ENCODE data around the gene PTAR1.

PTAR1 gene

DNA sequence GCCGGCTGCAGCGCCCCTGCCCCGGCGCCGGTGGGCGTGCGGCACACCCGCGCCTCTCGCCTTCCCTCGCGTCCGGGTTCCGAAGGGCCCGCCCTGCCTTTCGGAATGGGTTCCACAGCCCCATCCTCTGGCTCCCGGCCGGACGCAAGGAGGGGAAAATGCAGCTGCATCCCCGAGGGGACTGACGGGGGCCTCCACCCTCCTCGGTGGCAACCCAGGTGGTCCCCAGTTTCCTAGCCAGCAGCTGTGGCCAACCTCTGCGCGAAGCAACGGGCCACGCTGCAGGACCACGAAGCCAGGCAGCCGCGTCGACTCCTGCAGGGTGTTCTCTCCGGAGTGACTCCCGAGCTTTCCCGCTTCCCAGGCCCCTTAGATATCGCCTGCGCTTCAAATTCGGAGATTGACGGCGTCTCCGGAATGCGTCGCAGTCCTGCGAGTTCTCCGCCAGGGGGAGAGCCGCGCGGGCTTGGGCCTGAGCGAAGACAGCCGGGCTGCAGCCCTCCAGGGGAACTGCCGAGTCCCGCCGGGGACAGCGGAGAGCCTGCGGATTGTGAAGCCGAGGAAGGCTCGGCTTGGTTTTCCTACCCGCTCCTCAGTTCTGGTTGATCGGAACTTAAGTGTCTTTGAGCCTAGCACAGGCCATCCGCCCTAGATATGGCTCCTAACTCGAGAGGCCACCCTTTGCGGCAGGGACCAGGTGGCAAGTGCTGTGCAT, 87.1 kb downstream of the PTAR1 start:
- peak; percentile 32 for DNase-seq

DNA sequence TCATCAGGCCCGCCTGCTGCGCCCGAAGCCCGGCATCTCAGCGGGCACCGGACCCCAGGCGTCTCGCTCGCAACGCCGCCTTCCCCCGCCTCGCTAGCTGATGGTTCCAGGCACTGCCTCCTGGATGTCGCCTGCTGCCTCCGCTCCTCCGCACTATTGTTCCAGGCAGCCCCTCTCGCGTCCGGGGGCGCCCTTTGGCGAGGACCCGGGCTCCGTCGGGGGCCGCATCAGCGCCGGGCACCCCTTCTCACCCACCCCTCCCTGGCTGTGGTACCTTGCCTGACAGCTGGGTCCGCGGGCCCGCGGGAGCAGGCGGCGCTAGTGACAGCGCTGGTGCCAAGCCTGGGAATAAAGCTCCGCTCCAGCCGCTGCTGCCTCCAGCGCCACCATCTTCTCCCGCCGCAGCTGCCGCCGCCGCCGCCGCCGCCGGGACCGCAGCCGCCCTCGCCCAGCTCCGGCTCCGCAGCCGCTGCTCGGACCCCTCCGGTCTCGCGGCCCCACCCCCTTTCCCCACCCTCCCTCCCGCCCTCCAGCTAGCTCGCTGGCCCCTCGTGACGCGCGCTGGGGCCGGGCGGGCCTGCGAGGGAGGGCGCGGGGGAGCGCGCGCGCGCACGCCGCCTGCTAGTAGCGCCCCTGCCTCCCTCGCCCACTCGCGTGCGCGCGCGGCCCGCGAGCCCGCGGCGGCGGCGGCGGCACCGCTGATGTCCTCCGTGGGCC, 87.8 kb downstream of the PTAR1 start, which contains the start of gene APBA1:
TSS of gene APBA1 (minus strand) at position 493 of the 717 bp plus-strand sequence.
- peak; percentile 22 for DNase-seq

DNA sequence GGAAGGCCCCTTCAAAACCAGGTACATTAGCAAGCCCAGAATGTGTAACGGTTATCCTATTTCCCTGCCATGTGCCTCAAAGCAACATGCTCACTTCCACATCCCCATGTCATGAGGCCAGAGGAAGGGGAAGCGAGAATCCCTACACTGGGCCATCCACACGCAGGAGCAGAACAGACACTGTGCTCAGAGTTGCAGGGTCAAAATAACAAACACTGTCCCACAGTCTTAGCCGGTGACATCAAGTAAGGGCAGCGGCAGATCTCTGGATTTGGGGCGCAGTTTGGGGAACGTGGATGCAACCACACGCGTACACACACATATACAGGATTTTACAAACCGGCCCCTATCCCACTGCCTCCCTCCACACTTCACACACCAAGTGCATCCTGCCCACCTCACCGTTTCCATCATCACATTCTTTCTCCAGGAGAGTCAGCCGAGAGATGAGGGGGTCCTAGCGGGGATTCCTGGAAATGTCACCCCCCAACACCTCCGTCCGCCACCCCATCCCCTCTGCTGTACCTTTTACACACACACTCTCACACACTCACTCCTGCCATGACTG, 88.4 kb downstream of the PTAR1 start:
- DNase-seq: no peak

DNA sequence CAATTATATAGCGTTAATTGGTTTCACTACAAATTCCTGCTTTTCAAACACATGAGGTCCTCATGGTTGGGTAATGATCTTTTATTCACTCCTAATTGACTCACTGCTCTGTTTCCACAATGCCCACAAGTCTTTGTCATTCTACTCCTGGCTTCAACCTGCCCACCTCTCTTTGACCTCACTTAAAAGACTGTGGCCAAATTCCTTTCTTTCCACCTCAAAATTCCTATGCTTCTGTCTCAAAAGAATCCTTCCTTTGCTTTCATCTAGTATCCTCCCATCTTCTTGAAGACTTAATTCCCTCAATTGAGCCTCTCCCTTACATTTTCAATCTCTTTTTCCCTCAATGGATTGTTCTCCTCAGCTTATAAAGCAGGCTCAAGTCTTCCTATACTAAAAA, 92.5 kb downstream of the PTAR1 start:
- DNase-seq: no peak

DNA sequence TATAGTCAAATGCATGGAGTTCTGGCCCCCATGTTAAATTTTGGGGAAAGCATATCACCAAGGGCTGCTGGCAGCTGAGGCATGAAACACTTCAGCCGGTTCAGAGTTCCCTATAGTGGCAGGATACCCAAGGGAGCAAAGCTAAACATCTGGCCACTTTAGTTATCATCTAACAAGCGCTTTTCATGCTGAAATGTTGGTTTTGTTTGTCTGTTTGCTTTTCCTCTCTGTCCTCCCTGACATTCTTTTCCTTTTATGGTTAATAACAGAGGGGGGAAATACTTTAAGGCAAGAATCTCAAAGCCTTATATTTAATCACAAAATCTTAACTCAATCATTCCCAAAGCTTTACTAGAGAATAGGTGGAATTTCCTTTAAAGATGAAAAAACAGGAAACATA, 99.5 kb downstream of the PTAR1 start:
- DNase-seq: peak; percentile 11
